HFFc6 (cell line): ENCODE data around the gene TGFBI. TPM values are rescaled to one million over a fixed set of nuclear protein-coding genes. Genes with fewer than 3 reads are reported as not detected.

Experiments
- DNase-seq: peaks from one replicate; pipeline ENCODE4 v3.0.0-alpha.2; 2018
- H3K27ac Mint-ChIP-seq: 2 replicates; pipeline ENCODE4 v1.8.0; 2020; ENCODE audit warnings: mild to moderate bottlenecking, mixed read lengths
- H3K27me3 Mint-ChIP-seq: 2 replicates; pipeline ENCODE4 v1.8.0; 2021; ENCODE audit warnings: mild to moderate bottlenecking, moderate library complexity, mixed read lengths; ENCODE audit not compliant: insufficient read depth
- H3K36me3 Mint-ChIP-seq: 2 replicates; pipeline ENCODE4 v1.8.0; 2021; ENCODE audit warnings: low read depth, mixed read lengths
- H3K4me1 Mint-ChIP-seq: 2 replicates; pipeline ENCODE4 v1.8.0; 2020; ENCODE audit warnings: low read depth, mixed read lengths
- H3K4me3 Mint-ChIP-seq: 2 replicates; pipeline ENCODE4 v1.8.0; 2020; ENCODE audit warnings: mild to moderate bottlenecking, moderate library complexity, mixed read lengths
- H3K9me3 Mint-ChIP-seq: 2 replicates; pipeline ENCODE4 v1.8.0; 2020; ENCODE audit warnings: mild to moderate bottlenecking, mixed read lengths
- total RNA-seq, 6 experiments: library from RNA; stranded (reverse); fragmentation: NEBNext Ultra II Directional; extraction: Animal tissue kit (Norgen Biotek cat#: 25700); gene quantifications; 2 replicates in 1 of 6; 3 replicates in 5 of 6; pipeline ENCODE4 v1.2.3, GENCODE V29; 2021
- TF ChIP-seq, protein P1 (sequence below): fragments of 200-600 bp; sonication (generic); IDR thresholded peaks from 2 replicates; pipeline ENCODE4 v1.5.0; 2021; ENCODE audit warnings: antibody characterized with exemption, mild to moderate bottlenecking

TGFBI gene
- total RNA-seq, 6 experiments from 2014 or later: 529 to 911 (median 784) TPM

GRCh38 chr5:136007271-136007670 lies 21.5 kb upstream of the TGFBI start:
- H3K27ac Mint-ChIP-seq: peak overlapping the region; percentile 91
- H3K27me3 Mint-ChIP-seq: no peaks in the 10 kb centered on the region
- TF ChIP-seq, protein P1, sequence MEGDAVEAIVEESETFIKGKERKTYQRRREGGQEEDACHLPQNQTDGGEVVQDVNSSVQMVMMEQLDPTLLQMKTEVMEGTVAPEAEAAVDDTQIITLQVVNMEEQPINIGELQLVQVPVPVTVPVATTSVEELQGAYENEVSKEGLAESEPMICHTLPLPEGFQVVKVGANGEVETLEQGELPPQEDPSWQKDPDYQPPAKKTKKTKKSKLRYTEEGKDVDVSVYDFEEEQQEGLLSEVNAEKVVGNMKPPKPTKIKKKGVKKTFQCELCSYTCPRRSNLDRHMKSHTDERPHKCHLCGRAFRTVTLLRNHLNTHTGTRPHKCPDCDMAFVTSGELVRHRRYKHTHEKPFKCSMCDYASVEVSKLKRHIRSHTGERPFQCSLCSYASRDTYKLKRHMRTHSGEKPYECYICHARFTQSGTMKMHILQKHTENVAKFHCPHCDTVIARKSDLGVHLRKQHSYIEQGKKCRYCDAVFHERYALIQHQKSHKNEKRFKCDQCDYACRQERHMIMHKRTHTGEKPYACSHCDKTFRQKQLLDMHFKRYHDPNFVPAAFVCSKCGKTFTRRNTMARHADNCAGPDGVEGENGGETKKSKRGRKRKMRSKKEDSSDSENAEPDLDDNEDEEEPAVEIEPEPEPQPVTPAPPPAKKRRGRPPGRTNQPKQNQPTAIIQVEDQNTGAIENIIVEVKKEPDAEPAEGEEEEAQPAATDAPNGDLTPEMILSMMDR: no peak
- H3K4me3 Mint-ChIP-seq: peak overlapping the region; percentile 68; the same call in 1 of the 2 replicates
- peaks cover 67% of the 10 kb centered on the region for H3K4me1 Mint-ChIP-seq
- no peaks in the 10 kb centered on the region for H3K36me3 Mint-ChIP-seq
- DNase-seq: peak; percentile 46
- no peaks in the 10 kb centered on the region for H3K9me3 Mint-ChIP-seq

DNA sequence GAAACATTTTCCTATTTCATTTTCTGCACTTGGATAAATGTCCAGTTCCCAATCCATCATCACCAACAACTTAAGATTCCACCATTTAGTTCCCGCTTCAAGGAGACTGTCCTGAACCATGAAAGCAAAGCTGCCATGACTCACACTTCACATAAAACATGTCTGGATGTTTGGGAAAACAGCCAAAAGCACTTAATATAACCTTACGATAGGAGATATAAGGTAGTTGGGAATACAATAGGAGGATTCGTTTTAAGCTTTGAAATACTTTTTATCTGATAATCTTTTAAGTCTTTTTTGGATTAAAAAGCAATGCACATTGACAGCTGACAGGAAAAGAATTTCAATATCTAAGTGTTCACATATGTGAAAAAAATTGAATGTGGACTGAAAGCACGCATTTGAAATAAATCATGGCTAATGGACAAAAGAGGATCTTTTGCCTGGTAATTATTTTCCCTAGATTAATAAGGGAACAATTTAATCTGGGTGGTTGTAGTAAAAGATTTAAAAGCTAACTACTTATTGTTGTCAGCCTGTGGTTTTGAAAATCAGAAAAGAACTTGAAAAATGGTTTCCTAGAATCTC lies 17.3 kb upstream of the TGFBI start:
- no peaks in the 10 kb centered on the region for H3K27me3 Mint-ChIP-seq
- H3K4me1 Mint-ChIP-seq: peaks cover 81% of the 10 kb centered on the region
- DNase-seq: peak; percentile 81
- TF ChIP-seq, protein P1: no peak
- H3K27ac Mint-ChIP-seq: peak overlapping the region; percentile 62
- H3K9me3 Mint-ChIP-seq: no peaks in the 10 kb centered on the region
- H3K4me3 Mint-ChIP-seq: peak overlapping the region; percentile 29
- H3K36me3 Mint-ChIP-seq: no peaks in the 10 kb centered on the region

DNA sequence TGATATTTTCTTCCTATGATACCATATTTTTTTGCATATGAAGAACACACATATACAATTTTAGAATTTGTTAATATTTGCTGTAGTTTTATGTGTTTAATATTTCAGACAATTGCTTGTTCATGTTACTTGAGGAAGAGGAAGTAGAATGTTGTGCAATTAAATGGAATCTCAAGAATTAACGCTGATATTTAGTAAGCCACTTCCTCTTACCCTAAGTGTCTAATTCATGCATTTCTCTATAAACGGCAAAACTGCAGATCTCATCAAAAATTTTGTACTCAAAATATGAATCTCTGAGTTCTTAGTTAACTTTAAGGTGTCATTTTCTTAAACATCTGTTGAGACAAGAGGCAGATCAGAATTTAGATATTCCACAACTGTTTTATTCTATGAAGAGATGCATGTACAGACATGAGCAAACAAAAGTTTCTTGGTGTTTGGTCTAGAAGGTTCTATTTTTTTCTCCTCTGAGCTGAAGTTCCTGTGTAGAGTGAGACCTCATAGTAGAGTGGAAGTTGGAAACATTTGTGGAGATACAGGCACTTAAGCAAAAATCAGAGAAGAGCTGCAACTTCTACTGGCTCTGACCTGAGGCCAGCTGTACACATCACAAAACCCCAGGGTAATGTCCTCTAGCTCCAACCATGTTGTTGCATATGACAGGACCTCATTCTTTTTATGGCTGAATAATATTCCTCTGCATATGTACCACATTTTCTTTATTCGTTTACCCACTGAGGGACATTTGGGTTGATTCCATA lies 16.6 kb upstream of the TGFBI start:
- peak overlapping the region; percentile 29 for H3K4me3 Mint-ChIP-seq
- no peak for DNase-seq

DNA sequence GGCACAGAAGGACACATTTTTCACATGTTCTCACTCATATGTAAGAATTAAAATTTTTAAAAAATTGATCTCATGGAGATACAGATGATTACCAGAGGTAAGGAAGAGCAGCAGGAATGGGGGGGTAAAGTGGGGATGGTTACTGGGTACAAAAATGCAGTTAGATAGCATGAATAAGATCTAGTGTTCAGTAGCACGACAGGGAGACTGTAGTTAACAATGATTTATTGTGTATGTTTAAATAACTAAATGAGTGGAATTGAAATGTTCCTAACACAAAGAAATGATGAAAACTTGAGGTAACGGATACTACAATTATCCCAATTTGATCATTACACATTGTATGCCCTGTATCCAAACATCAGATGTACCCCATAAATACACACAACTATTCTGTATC lies 15.2 kb upstream of the TGFBI start:
- Mint-ChIP-seq H3K27ac (peak overlapping the region; percentile 47), H3K27me3 (no peaks in the 10 kb centered on the region), H3K4me1 (peaks cover 84% of the 10 kb centered on the region), H3K9me3 (no peaks in the 10 kb centered on the region; the same call in 1 of the 2 replicates), H3K4me3 (no peak overlapping the region), H3K36me3 (peaks cover 4% of the 10 kb centered on the region; the same call in 1 of the 2 replicates)
- DNase-seq: no peak
- TF ChIP-seq, protein P1: no peak

More for the DNA sequence above, 16.6 kb upstream of the TGFBI start:
- TF ChIP-seq, protein P1: no peak
- no peaks in the 10 kb centered on the region for H3K27me3 Mint-ChIP-seq
- peaks cover 1% of the 10 kb centered on the region; the same call in 1 of the 2 replicates for H3K36me3 Mint-ChIP-seq
- H3K4me1 Mint-ChIP-seq: peaks cover 81% of the 10 kb centered on the region
- no peaks in the 10 kb centered on the region; the same call in 1 of the 2 replicates for H3K9me3 Mint-ChIP-seq
- H3K27ac Mint-ChIP-seq: peak overlapping the region; percentile 62

DNA sequence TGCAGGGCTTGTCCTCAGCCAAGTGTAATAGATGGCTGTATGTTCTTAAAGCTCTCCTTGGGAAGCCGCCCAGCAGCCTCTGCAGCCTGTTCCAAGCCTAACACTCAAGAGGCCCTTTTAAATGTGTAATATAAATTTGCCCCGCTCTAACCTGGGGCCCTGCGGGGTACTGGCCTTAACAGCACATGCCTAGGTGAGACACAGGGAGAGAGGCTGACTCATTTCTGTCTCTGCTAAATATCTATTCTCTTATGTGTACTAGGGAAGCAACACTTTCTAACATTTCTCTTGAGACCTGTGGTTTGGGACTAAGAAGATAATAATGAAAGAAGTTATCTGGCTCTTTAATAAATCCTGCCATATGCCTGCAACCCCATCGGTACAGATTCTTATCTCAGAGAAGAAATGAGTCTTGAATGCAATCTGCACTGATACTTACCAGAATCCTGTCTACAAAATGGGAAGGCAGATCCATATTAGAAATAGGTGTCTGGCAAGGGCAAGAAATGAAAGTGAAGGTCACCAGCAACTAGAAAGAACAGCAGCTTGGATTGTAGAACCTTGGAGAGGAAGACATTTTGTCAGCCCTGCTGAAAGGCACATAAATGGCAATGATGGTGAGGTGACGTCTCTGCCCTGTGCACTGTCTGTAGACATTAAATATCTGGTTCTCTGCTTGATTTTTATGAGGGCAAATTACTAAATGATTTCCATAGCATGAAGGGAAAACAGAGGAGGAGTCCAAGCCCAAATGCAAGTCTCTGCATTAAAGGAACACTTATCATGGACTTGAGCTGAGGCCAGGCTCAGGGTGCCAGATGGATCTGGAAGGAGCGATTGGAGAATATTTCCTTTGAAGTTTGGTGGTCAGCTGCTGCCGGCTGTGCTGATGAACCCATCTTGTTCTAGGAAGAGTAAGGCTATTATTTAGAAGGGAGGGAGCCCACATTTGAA lies 14.5 kb upstream of the TGFBI start:
- Mint-ChIP-seq H3K27me3 (no peaks in the 10 kb centered on the region), H3K9me3 (no peaks in the 10 kb centered on the region; the same call in 1 of the 2 replicates), H3K27ac (peak overlapping the region; percentile 47), H3K4me1 (peaks cover 91% of the 10 kb centered on the region), H3K4me3 (peak overlapping the region; percentile 60), H3K36me3 (peaks cover 4% of the 10 kb centered on the region; the same call in 1 of the 2 replicates)
- TF ChIP-seq, protein P1: no peak
- peak; percentile 40 for DNase-seq
